Measurements from ENCODE around the gene ITPK1.

- TF ChIP-seq MXI1 (IDR thresholded peaks at IDR 0.05; ENCODE audit: low read depth, low read length) (no peak), TCF12 (IDR thresholded peaks at IDR 0.05; ENCODE audit: low read depth, low read length) (no peak), ZNF622 (IDR thresholded peaks at IDR 0.05) (no peak), CEBPB (IDR thresholded peaks at IDR 0.05; ENCODE audit: borderline replicate concordance in 1 of 2, low read depth in 2 of 2, low read length in 2 of 2) (no peak), CHD2 (IDR thresholded peaks at IDR 0.05; ENCODE audit: borderline replicate concordance, low read depth, low read length) (no peak), MTA2 (IDR thresholded peaks at IDR 0.05; ENCODE audit: low read depth) (no peak), YY1 (IDR thresholded peaks at IDR 0.05; ENCODE audit: low read depth, low read length) (no peak), REST (IDR thresholded peaks at IDR 0.05; ENCODE audit: low read depth, low read length) (no peak), TAF1 (IDR thresholded peaks at IDR 0.05; ENCODE audit: borderline replicate concordance, low read depth, low read length) (no peak), LARP7 (IDR thresholded peaks at IDR 0.05) (no peak), SPI1 (IDR thresholded peaks at IDR 0.05; ENCODE audit: borderline replicate concordance, insufficient read depth, low read depth, low read length) (no peak)
- TF ChIP-seq, protein P1, sequence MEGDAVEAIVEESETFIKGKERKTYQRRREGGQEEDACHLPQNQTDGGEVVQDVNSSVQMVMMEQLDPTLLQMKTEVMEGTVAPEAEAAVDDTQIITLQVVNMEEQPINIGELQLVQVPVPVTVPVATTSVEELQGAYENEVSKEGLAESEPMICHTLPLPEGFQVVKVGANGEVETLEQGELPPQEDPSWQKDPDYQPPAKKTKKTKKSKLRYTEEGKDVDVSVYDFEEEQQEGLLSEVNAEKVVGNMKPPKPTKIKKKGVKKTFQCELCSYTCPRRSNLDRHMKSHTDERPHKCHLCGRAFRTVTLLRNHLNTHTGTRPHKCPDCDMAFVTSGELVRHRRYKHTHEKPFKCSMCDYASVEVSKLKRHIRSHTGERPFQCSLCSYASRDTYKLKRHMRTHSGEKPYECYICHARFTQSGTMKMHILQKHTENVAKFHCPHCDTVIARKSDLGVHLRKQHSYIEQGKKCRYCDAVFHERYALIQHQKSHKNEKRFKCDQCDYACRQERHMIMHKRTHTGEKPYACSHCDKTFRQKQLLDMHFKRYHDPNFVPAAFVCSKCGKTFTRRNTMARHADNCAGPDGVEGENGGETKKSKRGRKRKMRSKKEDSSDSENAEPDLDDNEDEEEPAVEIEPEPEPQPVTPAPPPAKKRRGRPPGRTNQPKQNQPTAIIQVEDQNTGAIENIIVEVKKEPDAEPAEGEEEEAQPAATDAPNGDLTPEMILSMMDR (IDR thresholded peaks at IDR 0.05 in 2 of 3, conservative IDR thresholded peaks at IDR 0.05 in 1 of 3; ENCODE audit: control insufficient read depth in 2 of 3, extremely low read depth in 1 of 3, insufficient read depth in 1 of 3, low read depth in 3 of 3, low read length in 3 of 3) = no peak
- TF ChIP-seq, protein P2, sequence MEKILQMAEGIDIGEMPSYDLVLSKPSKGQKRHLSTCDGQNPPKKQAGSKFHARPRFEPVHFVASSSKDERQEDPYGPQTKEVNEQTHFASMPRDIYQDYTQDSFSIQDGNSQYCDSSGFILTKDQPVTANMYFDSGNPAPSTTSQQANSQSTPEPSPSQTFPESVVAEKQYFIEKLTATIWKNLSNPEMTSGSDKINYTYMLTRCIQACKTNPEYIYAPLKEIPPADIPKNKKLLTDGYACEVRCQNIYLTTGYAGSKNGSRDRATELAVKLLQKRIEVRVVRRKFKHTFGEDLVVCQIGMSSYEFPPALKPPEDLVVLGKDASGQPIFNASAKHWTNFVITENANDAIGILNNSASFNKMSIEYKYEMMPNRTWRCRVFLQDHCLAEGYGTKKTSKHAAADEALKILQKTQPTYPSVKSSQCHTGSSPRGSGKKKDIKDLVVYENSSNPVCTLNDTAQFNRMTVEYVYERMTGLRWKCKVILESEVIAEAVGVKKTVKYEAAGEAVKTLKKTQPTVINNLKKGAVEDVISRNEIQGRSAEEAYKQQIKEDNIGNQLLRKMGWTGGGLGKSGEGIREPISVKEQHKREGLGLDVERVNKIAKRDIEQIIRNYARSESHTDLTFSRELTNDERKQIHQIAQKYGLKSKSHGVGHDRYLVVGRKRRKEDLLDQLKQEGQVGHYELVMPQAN (conservative IDR thresholded peaks at IDR 0.05) = no peak
- TF ChIP-seq, protein P3, sequence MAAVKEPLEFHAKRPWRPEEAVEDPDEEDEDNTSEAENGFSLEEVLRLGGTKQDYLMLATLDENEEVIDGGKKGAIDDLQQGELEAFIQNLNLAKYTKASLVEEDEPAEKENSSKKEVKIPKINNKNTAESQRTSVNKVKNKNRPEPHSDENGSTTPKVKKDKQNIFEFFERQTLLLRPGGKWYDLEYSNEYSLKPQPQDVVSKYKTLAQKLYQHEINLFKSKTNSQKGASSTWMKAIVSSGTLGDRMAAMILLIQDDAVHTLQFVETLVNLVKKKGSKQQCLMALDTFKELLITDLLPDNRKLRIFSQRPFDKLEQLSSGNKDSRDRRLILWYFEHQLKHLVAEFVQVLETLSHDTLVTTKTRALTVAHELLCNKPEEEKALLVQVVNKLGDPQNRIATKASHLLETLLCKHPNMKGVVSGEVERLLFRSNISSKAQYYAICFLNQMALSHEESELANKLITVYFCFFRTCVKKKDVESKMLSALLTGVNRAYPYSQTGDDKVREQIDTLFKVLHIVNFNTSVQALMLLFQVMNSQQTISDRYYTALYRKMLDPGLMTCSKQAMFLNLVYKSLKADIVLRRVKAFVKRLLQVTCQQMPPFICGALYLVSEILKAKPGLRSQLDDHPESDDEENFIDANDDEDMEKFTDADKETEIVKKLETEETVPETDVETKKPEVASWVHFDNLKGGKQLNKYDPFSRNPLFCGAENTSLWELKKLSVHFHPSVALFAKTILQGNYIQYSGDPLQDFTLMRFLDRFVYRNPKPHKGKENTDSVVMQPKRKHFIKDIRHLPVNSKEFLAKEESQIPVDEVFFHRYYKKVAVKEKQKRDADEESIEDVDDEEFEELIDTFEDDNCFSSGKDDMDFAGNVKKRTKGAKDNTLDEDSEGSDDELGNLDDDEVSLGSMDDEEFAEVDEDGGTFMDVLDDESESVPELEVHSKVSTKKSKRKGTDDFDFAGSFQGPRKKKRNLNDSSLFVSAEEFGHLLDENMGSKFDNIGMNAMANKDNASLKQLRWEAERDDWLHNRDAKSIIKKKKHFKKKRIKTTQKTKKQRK (IDR thresholded peaks at IDR 0.05; ENCODE audit: low read depth, low read length) = no peak
Measured at GRCh38 chr14:93030761-93031160, 85.0 kb downstream of the ITPK1 start.

Data from GM12878 (cell line).